Measurements from ENCODE around the gene ESR1. TPM values are rescaled to one million over a fixed set of nuclear protein-coding genes. Genes with fewer than 3 reads are reported as not detected.

ESR1 gene
- total and polyA plus RNA-seq, 4 donors = 0.05 to 16.1 (median 6.3) TPM

- TF ChIP-seq EGR1 (IDR thresholded peaks at IDR 0.05; ENCODE audit: low read depth in 2 of 2) = no peak
- TF ChIP-seq YY1 (IDR thresholded peaks at IDR 0.05) = no peak
- no peak for TF ChIP-seq ZBTB33 (IDR thresholded peaks at IDR 0.05)
- TF ChIP-seq RXRA (IDR thresholded peaks at IDR 0.05) = no peak
These were observed 103.9 kb downstream of the ESR1 start (continued) for GRCh38 chr6:151911401-151911800.

- no peaks in the 10 kb centered on the region for H3K27me3 ChIP-seq (ENCODE audit: control insufficient read depth in 4 of 4, insufficient read depth in 4 of 4, low read length in 3 of 4)
- no peak overlapping the region for H3K9ac ChIP-seq (ENCODE audit: low read depth in 1 of 2, low read length in 2 of 2)
- H3K36me3 ChIP-seq (ENCODE audit: control insufficient read depth in 4 of 4, insufficient read depth in 3 of 4, low read depth in 1 of 4, low read length in 3 of 4) = peaks cover 0 to 6% (median 0%) of the 10 kb centered on the region in 4 donors
- WGBS = 96% methylated on average over 4 of the region's 4 CpGs
- H3K9me3 ChIP-seq (ENCODE audit: control insufficient read depth in 4 of 4, low read length in 3 of 4) = no peaks in the 10 kb centered on the region
- H3K4me3 ChIP-seq (ENCODE audit: low read depth in 1 of 3, low read length in 3 of 3) = no peak overlapping the region
- no peak overlapping the region for H3K27ac ChIP-seq (ENCODE audit: low read depth in 1 of 2, low read length in 2 of 2)
- DNase-seq (ENCODE audit: low spot score) = no peak
- H3K4me1 ChIP-seq (ENCODE audit: control insufficient read depth in 4 of 4, insufficient read depth in 4 of 4, low read length in 3 of 4) = peaks cover 0 to 1% (median 0%) of the 10 kb centered on the region in 4 donors
- TF ChIP-seq JUND (IDR thresholded peaks at IDR 0.05) = no peak
- no peak for TF ChIP-seq REST (IDR thresholded peaks at IDR 0.05)
- no peak for TF ChIP-seq GABPA (IDR thresholded peaks at IDR 0.05 in 1 of 2, conservative IDR thresholded peaks at IDR 0.05 in 1 of 2)
- no peak for TF ChIP-seq FOXA1 (IDR thresholded peaks at IDR 0.05)
- TF ChIP-seq RAD21 (IDR thresholded peaks at IDR 0.05) = no peak
- TF ChIP-seq ZBTB33 (IDR thresholded peaks at IDR 0.05) = no peak
- TF ChIP-seq SP1 (IDR thresholded peaks at IDR 0.05) = no peak
- no peak for TF ChIP-seq TAF1 (conservative IDR thresholded peaks at IDR 0.05)
- TF ChIP-seq ATF3 (IDR thresholded peaks at IDR 0.05) = no peak
- no peak for TF ChIP-seq YY1 (IDR thresholded peaks at IDR 0.05)
- TF ChIP-seq, protein P1, sequence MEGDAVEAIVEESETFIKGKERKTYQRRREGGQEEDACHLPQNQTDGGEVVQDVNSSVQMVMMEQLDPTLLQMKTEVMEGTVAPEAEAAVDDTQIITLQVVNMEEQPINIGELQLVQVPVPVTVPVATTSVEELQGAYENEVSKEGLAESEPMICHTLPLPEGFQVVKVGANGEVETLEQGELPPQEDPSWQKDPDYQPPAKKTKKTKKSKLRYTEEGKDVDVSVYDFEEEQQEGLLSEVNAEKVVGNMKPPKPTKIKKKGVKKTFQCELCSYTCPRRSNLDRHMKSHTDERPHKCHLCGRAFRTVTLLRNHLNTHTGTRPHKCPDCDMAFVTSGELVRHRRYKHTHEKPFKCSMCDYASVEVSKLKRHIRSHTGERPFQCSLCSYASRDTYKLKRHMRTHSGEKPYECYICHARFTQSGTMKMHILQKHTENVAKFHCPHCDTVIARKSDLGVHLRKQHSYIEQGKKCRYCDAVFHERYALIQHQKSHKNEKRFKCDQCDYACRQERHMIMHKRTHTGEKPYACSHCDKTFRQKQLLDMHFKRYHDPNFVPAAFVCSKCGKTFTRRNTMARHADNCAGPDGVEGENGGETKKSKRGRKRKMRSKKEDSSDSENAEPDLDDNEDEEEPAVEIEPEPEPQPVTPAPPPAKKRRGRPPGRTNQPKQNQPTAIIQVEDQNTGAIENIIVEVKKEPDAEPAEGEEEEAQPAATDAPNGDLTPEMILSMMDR (IDR thresholded peaks at IDR 0.05; ENCODE audit: low read depth, low read length, missing input control) = no peak
- TF ChIP-seq HNF4A (conservative IDR thresholded peaks at IDR 0.05) = no peak
- TF ChIP-seq HNF4G (IDR thresholded peaks at IDR 0.05) = no peak
- TF ChIP-seq FOXA2 (IDR thresholded peaks at IDR 0.05) = no peak
- TF ChIP-seq, protein P2, sequence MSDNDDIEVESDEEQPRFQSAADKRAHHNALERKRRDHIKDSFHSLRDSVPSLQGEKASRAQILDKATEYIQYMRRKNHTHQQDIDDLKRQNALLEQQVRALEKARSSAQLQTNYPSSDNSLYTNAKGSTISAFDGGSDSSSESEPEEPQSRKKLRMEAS (IDR thresholded peaks at IDR 0.05) = no peak
- no peak for TF ChIP-seq NR2F2 (IDR thresholded peaks at IDR 0.05)
- no peak for TF ChIP-seq RXRA (IDR thresholded peaks at IDR 0.05)
These were observed 107.0 kb downstream of the ESR1 start for GRCh38 chr6:151914484-151914883.
